Measurements from ENCODE around the gene CYS1.

Gene CYS1

GRCh38 chr2:10091182-10091888 is 11.1 kb upstream of the CYS1 start:
- no peak for DNase-seq

- DNase-seq: no peak
These were observed 9.5 kb upstream of the CYS1 start for GRCh38 chr2:10089565-10090190.

- no peak for DNase-seq
These were observed 7.1 kb upstream of the CYS1 start for GRCh38 chr2:10087360-10087759.

GRCh38 chr2:10086950-10087349 is 6.7 kb upstream of the CYS1 start:
- no peak for DNase-seq

GRCh38 chr2:10085668-10086059 is 5.5 kb upstream of the CYS1 start:
- DNase-seq: no peak

GRCh38 chr2:10085043-10085667 is 4.9 kb upstream of the CYS1 start:
- no peak for DNase-seq

GRCh38 chr2:10084223-10084865 is 4.1 kb upstream of the CYS1 start:
- DNase-seq: no peak

GRCh38 chr2:10083692-10084211 is 3.5 kb upstream of the CYS1 start:
- DNase-seq: peak; percentile 61

GRCh38 chr2:10083046-10083445 is 2.8 kb upstream of the CYS1 start:
- no peak for DNase-seq

- DNase-seq: no peak
These were observed 509 bp upstream of the CYS1 start for GRCh38 chr2:10080536-10081304.

GRCh38 chr2:10079266-10079869 is 843 bp downstream of the CYS1 start:
- no peak for DNase-seq

GRCh38 chr2:10078704-10079265 is 1.4 kb downstream of the CYS1 start:
- DNase-seq: no peak

GRCh38 chr2:10078001-10078400 is 2.2 kb downstream of the CYS1 start:
- no peak for DNase-seq

GRCh38 chr2:10076988-10077527 is 3.2 kb downstream of the CYS1 start:
- DNase-seq: no peak

GRCh38 chr2:10076511-10076910 is 3.7 kb downstream of the CYS1 start:
- no peak for DNase-seq

- no peak for DNase-seq
These were observed 4.5 kb downstream of the CYS1 start for GRCh38 chr2:10075571-10076209.

- no peak for DNase-seq
These were observed 5.1 kb downstream of the CYS1 start for GRCh38 chr2:10075101-10075500.

GRCh38 chr2:10073706-10074105 is 6.5 kb downstream of the CYS1 start:
- DNase-seq: no peak

GRCh38 chr2:10072656-10073480 is 7.3 kb downstream of the CYS1 start:
- DNase-seq: peak; percentile 90

- DNase-seq: no peak
These were observed 8.6 kb downstream of the CYS1 start for GRCh38 chr2:10071595-10071994.

Data from NCI-H510A treated with DMSO at 0.1 percent for 48 hours (cell line).